Measurements from ENCODE around the gene CD151.

DNA sequence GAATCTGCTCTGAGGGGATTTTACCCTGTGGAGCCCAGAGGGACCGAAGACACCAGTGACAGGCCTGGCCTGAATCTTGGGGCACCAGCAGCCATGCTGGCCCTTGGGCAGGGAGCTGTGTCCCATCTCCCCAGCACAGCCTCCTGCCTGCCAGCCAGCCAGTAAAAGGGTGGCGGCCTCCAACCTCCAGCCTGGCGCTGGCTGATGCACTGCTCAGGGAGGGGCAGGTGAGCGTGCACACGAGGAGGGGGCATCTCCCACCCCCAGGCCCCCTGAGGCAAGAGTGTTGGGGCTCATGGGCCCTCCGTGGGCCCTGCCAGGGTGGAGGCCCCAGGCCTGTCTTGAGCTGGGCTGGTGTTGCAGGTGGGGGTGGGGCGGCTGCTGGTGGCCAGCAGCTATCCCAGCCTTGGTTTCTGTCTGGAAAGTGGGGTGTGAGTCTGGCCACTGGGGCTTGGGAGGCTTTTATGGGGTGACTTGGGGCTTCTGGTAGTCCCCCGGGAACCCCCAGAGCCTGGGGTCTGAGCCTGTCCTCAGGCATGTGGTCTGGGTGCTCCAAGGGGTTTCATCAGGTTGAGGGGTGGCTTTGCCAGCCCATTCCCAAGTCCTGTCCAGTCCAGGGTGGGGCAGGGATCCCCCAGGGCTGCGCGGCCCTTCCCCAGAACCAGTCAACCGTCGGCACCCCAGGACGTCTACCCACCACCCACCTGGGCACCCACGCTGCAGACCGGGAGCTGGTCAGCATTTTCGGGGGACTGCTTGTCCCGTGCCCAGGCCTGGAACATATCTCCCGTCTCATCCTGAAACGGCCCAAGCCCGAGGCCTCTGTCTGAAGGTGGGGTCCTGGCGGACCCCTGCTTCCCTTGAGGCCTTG lies 27.7 kb downstream of the CD151 start:
- no peak for TF ChIP-seq POLR2A (IDR thresholded peaks at IDR 0.05)
- TF ChIP-seq, protein P1, sequence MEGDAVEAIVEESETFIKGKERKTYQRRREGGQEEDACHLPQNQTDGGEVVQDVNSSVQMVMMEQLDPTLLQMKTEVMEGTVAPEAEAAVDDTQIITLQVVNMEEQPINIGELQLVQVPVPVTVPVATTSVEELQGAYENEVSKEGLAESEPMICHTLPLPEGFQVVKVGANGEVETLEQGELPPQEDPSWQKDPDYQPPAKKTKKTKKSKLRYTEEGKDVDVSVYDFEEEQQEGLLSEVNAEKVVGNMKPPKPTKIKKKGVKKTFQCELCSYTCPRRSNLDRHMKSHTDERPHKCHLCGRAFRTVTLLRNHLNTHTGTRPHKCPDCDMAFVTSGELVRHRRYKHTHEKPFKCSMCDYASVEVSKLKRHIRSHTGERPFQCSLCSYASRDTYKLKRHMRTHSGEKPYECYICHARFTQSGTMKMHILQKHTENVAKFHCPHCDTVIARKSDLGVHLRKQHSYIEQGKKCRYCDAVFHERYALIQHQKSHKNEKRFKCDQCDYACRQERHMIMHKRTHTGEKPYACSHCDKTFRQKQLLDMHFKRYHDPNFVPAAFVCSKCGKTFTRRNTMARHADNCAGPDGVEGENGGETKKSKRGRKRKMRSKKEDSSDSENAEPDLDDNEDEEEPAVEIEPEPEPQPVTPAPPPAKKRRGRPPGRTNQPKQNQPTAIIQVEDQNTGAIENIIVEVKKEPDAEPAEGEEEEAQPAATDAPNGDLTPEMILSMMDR (IDR thresholded peaks at IDR 0.05 in 8 of 11, conservative IDR thresholded peaks at IDR 0.05 in 3 of 11) = no peak
- TF ChIP-seq POLR2AphosphoS5 (IDR thresholded peaks at IDR 0.05) = peak in 1 of 3 donors; percentile 16

Data from spleen (tissue), 7 donors.